GM12878 (cell line): ENCODE results near the gene HPGD. TPM values are rescaled to one million over a fixed set of nuclear protein-coding genes. Genes with fewer than 3 reads are reported as not detected.

ENCODE experiments used
- ATAC-seq: fragments of 200-7000 bp; cut with Tn5 transposase; 3 replicates; pipeline ENCODE4 v1.9.1; 2020; ENCODE audit warnings: mild to moderate bottlenecking, moderate library complexity
- BruUV-seq: library from RNA; stranded (reverse); fragments of 400-500 nt; replicated peaks from 2 replicates; lab custom pipeline; 2021; lab: Mats Ljungman, UMichigan
- CTCF ChIA-PET: fragments of 300-600 bp; sonication (Branson Sonifier 250); formaldehyde crosslinking; extraction: SDS; loops from one replicate; lab custom pipeline; 2021; ENCODE audit warnings: inconsistent platforms; lab: Yijun Ruan, JAX
- POLR2A ChIA-PET: fragments of 350-600 bp; formaldehyde crosslinking; extraction: SDS; loops from one replicate; lab custom pipeline; 2021; ENCODE audit warnings: inconsistent platforms; lab: Charles Lee
- RAD21 ChIA-PET: fragments of 300-600 bp; sonication (Branson Sonifier 250); formaldehyde crosslinking; loops from one replicate; lab custom pipeline; 2023; ENCODE audit warnings: antibody characterized with exemption; ENCODE audit not compliant: unreplicated experiment; lab: Charles Lee
- SMC1A ChIA-PET: fragments of 300-600 bp; sonication (Branson Sonifier 250); formaldehyde crosslinking; loops from one replicate; lab custom pipeline; 2023; ENCODE audit not compliant: unreplicated experiment, uncharacterized antibody; lab: Charles Lee
- DNase-seq: peaks from one replicate; pipeline ENCODE4 v3.0.0-alpha.2; 2011; ENCODE audit warnings: low read depth, low spot score
- FAIRE-seq: peaks from 3 replicates; lab custom pipeline; 2011; peaks lifted over from hg19 to GRCh38; lab: Jason Lieb, UNC
- H2AFZ ChIP-seq: 2 replicates; pipeline ENCODE4 v1.6.0; 2011; ENCODE audit warnings: low read depth, low read length, control low read depth; ENCODE audit not compliant: control insufficient read depth
- H3K27ac ChIP-seq: 2 replicates; pipeline ENCODE4 v1.5.1; 2011; ENCODE audit warnings: control low read depth; ENCODE audit not compliant: control insufficient read depth, insufficient read depth
- H3K27me3 ChIP-seq, 2 experiments: replicated peaks in 1 of 2; 2 replicates each; pipeline versions ENCODE4 v1.6.0 to v1.6.1; 2011; ENCODE audit warnings: low read length in 1 of 2; ENCODE audit not compliant: control insufficient read depth in 2 of 2, insufficient read depth in 2 of 2
- H3K36me3 ChIP-seq, 2 experiments: 2 replicates each; pipeline ENCODE4 v1.5.1; 2011; ENCODE audit warnings: low read length in 1 of 2; ENCODE audit not compliant: control insufficient read depth in 2 of 2, insufficient read depth in 2 of 2
- H3K4me1 ChIP-seq: 2 replicates; pipeline ENCODE4 v1.6.1; 2011; ENCODE audit warnings: mild to moderate bottlenecking, low read length, moderate library complexity, mixed read lengths; ENCODE audit not compliant: control insufficient read depth, insufficient read depth
- H3K4me2 ChIP-seq: 2 replicates; pipeline ENCODE4 v1.6.0; 2011; ENCODE audit warnings: control low read depth; ENCODE audit not compliant: control insufficient read depth, insufficient read depth
- H3K4me3 ChIP-seq: fragments of 200-600 bp; sonication (generic); 2 replicates; pipeline ENCODE4 v1.5.1; 2016
- H3K79me2 ChIP-seq: 2 replicates; pipeline ENCODE4 v1.6.0; 2011; ENCODE audit warnings: low read length; ENCODE audit not compliant: control insufficient read depth, insufficient read depth
- H3K9ac ChIP-seq: 2 replicates; pipeline ENCODE4 v1.8.0; 2011; ENCODE audit warnings: low read length, control low read depth, mixed read lengths; ENCODE audit not compliant: control insufficient read depth, insufficient read depth
- H3K9me3 ChIP-seq: replicated peaks from 3 replicates; pipeline ENCODE4 v1.5.1; 2011; ENCODE audit warnings: mild to moderate bottlenecking, low read length; ENCODE audit not compliant: control insufficient read depth, insufficient read depth
- H4K20me1 ChIP-seq: 2 replicates; pipeline ENCODE4 v1.6.0; 2011; ENCODE audit not compliant: control insufficient read depth, insufficient read depth
- CBX3 ChIP-seq: fragments of 200-600 bp; sonication (generic); IDR thresholded peaks from 2 replicates; pipeline ENCODE4 v1.6.1; 2016; ENCODE audit warnings: low read depth, borderline replicate concordance
- EGR1 ChIP-seq, 2 experiments: IDR thresholded peaks; 1 replicate in 1 of 2; 2 replicates in 1 of 2; pipeline ENCODE4 v1.6.1; 2011 to 2012; ENCODE audit warnings: low read depth in 2 of 2, low read length in 2 of 2, borderline replicate concordance in 1 of 2, mild to moderate bottlenecking in 1 of 2, moderate library complexity in 1 of 2
- HCFC1 ChIP-seq: fragments of 150-350 bp; IDR thresholded peaks from 2 replicates; pipeline ENCODE4 v1.6.1; 2014; ENCODE audit warnings: low read length
- JUND ChIP-seq: IDR thresholded peaks from 2 replicates; pipeline ENCODE4 v1.6.1; 2012; ENCODE audit warnings: low read depth, mild to moderate bottlenecking, low read length, improper control_type of control experiment, moderate library complexity
- MEF2B ChIP-seq: fragments of 450-650 bp; IDR thresholded peaks from 2 replicates; pipeline ENCODE4 v1.6.1; 2018; ENCODE audit warnings: mild to moderate bottlenecking, moderate library complexity; ENCODE audit not compliant: partially characterized antibody, poor library complexity, severe bottlenecking
- NFYB ChIP-seq: IDR thresholded peaks from 2 replicates; pipeline ENCODE4 v1.6.1; 2011; ENCODE audit warnings: low read depth, mild to moderate bottlenecking, low read length, improper control_type of control experiment, moderate library complexity; ENCODE audit not compliant: insufficient read depth
- POLR2A ChIP-seq: IDR thresholded peaks from 2 replicates; pipeline ENCODE4 v1.6.1; 2011; ENCODE audit warnings: low read depth, mild to moderate bottlenecking, low read length
- POU2F2 ChIP-seq: IDR thresholded peaks from 3 replicates; pipeline ENCODE4 v1.6.1; 2011; ENCODE audit warnings: low read depth, mild to moderate bottlenecking, low read length, borderline replicate concordance
- RELA ChIP-seq: fragments of 450-650 bp; IDR thresholded peaks from 2 replicates; pipeline ENCODE4 v1.8.0; 2014; ENCODE audit warnings: borderline replicate concordance; ENCODE audit not compliant: partially characterized antibody
- TCF3 ChIP-seq: IDR thresholded peaks from 2 replicates; pipeline ENCODE4 v1.6.1; 2012; ENCODE audit warnings: low read depth, mild to moderate bottlenecking, low read length, borderline replicate concordance; ENCODE audit not compliant: insufficient read depth
- ZNF207 ChIP-seq: fragments of 450-650 bp; IDR thresholded peaks from 2 replicates; pipeline ENCODE4 v1.6.1; 2014; ENCODE audit warnings: antibody characterized with exemption, mild to moderate bottlenecking, borderline replicate concordance
- WGBS: methylation state at CpG from one replicate; pipeline ENCODE4 v1.1.6; 2016; ENCODE audit warnings: low lambda C conversion rate; ENCODE audit not compliant: insufficient replicate concordance, insufficient coverage; ENCODE audit errors: missing lambda C conversion rate; 5-methylcytosine and 5-hydroxymethylcytosine counted together
- in situ Hi-C: fragments of 300-500 bp; cut with MboI; formaldehyde crosslinking; loops from 9 replicates; pipeline ENCODE4 v1.14.3; 2018; ENCODE audit warnings: mixed read lengths
- intact Hi-C: fragments of 100-400 bp; cut with micrococcal nuclease; formaldehyde crosslinking; loops from one replicate; pipeline ENCODE4 v1.14.2; 2022; ENCODE audit not compliant: unreplicated experiment
- polyA plus RNA-seq, 11 experiments: library from polyadenylated mRNA; depleted of rRNA in 4 of 11; unstranded in 6 of 11; stranded (reverse) in 5 of 11; fragments of >200 nt; fragmentation: Nextera tagmentation in 4 of 11; fragmentation: Illumina TruSeq in 1 of 11; extraction: Ambion mirVana in 4 of 11; extraction: Trizol in 1 of 11; gene quantifications; 1 replicate in 1 of 11; 2 replicates in 10 of 11; pipeline versions ENCODE4 v1.2.1 to v1.2.3, GENCODE V29; 2011 to 2016; ENCODE audit warnings: inconsistent platforms in 2 of 11, missing spikeins in 2 of 11, low read depth in 1 of 11
- total RNA-seq, 4 experiments: library from RNA; depleted of rRNA in 3 of 4; stranded (reverse); fragments of >200 nt in 3 of 4; fragmentation: Illumina TruSeq in 1 of 4; extraction: Trizol in 1 of 4; gene quantifications; 2 replicates each; pipeline versions ENCODE4 v1.2.1 to v1.2.3, GENCODE V29; 2013 to 2021
- TF ChIP-seq, protein P1 (sequence below): IDR thresholded peaks from 2 replicates; pipeline ENCODE4 v1.6.1; 2011; ENCODE audit warnings: low read depth, mild to moderate bottlenecking, low read length, moderate library complexity, borderline replicate concordance; ENCODE audit errors: extremely low read depth
- TF ChIP-seq, protein P2 (sequence below): fragments of 450-650 bp; IDR thresholded peaks from 2 replicates; pipeline ENCODE4 v1.6.1; 2017; ENCODE audit warnings: mild to moderate bottlenecking, moderate library complexity

The HPGD gene
- total and polyA plus RNA-seq, 10 of the 15 experiments (the other 5 are each of a cell fraction or from before 2014, with no cell fraction given) = 0.07 to 0.41 (median 0.24) TPM; not detected in 7

DNA sequence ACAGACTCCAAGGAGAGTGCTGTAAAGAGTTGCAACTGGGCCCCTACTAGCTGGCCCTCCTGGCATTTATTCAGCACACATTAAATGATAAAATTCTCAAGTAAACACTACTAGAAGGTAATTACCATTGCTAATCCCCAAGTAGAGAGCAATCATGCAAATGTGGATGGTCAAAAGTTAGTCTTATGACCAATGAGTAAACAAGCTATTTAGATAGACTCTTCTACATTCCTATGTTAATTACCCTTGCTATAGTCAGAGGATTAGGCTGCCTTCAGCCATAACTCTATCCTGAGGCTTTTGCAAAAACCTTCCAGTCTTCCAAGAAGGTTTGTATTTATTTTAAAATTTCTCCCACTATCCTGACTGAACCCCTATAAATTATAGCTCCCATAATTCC, 28.3 kb upstream of the HPGD start (continued):
- TF ChIP-seq, protein P1, sequence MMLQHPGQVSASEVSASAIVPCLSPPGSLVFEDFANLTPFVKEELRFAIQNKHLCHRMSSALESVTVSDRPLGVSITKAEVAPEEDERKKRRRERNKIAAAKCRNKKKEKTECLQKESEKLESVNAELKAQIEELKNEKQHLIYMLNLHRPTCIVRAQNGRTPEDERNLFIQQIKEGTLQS = no peak
- TF ChIP-seq HCFC1 (no peak), CBX3 (no peak), POLR2A (no peak)

DNA sequence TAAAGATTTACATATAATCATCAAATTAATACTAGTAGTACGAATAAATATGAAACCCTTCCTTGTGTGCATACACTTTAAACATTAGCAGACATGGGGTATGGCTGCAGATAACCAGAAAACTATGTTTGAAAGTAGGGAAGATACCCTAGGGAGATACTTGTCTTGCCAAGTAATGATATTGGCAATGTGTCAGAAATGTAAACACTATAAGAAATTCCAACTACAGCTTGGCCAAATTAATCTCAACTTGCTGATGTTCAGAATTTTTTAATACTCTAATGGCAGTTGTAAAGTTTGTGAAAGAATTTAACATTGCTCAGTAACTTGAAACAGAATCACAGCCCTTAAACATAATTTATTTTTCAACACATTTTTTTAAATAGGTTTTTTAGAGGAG, 27.4 kb upstream of the HPGD start:
- Histone ChIP-seq H3K9me3 (no peaks in the 10 kb centered on the region), H3K4me2 (no peak overlapping the region), H3K79me2 (no peaks in the 10 kb centered on the region), H3K4me1 (no peaks in the 10 kb centered on the region), H3K27ac (no peak overlapping the region), H3K4me3 (no peak overlapping the region), H3K9ac (no peak overlapping the region), H3K36me3 (no peaks in the 10 kb centered on the region), H2AFZ (no peak overlapping the region), H4K20me1 (no peaks in the 10 kb centered on the region), H3K27me3 (no peaks in the 10 kb centered on the region)
- FAIRE-seq (no peak), DNase-seq (no peak), ATAC-seq (no peak)
- ChIA-PET POLR2A (no interaction called here), SMC1A (no interaction called here), CTCF (no interaction called here), RAD21 (no interaction called here)
- BruUV-seq = no TSS peak
- intact Hi-C loops (no loop called here), in situ Hi-C loops (no loop called here)
- 4% methylated on average over 1 of the region's 1 CpG for WGBS
- TF ChIP-seq TCF3 = no peak
- TF ChIP-seq, all 136 proteins: peak for 0

DNA sequence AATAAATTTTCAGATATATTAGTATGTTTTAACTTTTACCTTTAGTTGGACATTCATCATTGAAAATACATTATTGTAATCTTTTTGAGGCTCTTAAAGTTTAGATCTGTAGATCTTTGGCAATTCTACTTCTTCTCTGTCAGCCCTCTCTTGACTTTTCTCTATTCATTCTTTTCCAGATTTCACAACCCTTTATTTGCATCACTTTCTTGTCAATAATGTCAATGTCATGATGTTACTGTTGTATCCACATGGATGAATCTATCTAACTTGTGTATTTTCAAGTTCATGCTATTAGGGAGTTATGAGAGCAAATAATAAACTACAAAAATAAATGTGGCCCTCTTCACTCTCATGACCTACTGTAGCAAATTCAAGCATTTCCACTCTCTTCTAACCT, 23.0 kb upstream of the HPGD start:
- DNase-seq (no peak), ATAC-seq (no peak), FAIRE-seq (no peak)
- H3K79me2 ChIP-seq = no peaks in the 10 kb centered on the region
- H4K20me1 ChIP-seq = no peaks in the 10 kb centered on the region
- H3K4me2 ChIP-seq = no peak overlapping the region
- no peak overlapping the region for H3K4me3 ChIP-seq
- ChIA-PET CTCF (no interaction called here), SMC1A (no interaction called here), POLR2A (no interaction called here), RAD21 (no interaction called here)
- no peak overlapping the region for H2AFZ ChIP-seq
- no peaks in the 10 kb centered on the region for H3K36me3 ChIP-seq
- H3K9me3 ChIP-seq = no peaks in the 10 kb centered on the region
- H3K27ac ChIP-seq = no peak overlapping the region
- no peak overlapping the region for H3K9ac ChIP-seq
- in situ Hi-C loops (no loop called here), intact Hi-C loops (no loop called here)
- no peaks in the 10 kb centered on the region for H3K27me3 ChIP-seq
- BruUV-seq = no TSS peak
- no peaks in the 10 kb centered on the region for H3K4me1 ChIP-seq
- TF ChIP-seq MEF2B = no peak
- TF ChIP-seq NFYB = no peak
- TF ChIP-seq EGR1 (IDR thresholded peaks at IDR 0.05; ENCODE audit: borderline replicate concordance in 1 of 2, low read depth in 2 of 2, low read length in 2 of 2) = no peak
- TF ChIP-seq JUND = no peak
- no peak for TF ChIP-seq ZNF207
- no peak for TF ChIP-seq RELA
- TF ChIP-seq, protein P2, sequence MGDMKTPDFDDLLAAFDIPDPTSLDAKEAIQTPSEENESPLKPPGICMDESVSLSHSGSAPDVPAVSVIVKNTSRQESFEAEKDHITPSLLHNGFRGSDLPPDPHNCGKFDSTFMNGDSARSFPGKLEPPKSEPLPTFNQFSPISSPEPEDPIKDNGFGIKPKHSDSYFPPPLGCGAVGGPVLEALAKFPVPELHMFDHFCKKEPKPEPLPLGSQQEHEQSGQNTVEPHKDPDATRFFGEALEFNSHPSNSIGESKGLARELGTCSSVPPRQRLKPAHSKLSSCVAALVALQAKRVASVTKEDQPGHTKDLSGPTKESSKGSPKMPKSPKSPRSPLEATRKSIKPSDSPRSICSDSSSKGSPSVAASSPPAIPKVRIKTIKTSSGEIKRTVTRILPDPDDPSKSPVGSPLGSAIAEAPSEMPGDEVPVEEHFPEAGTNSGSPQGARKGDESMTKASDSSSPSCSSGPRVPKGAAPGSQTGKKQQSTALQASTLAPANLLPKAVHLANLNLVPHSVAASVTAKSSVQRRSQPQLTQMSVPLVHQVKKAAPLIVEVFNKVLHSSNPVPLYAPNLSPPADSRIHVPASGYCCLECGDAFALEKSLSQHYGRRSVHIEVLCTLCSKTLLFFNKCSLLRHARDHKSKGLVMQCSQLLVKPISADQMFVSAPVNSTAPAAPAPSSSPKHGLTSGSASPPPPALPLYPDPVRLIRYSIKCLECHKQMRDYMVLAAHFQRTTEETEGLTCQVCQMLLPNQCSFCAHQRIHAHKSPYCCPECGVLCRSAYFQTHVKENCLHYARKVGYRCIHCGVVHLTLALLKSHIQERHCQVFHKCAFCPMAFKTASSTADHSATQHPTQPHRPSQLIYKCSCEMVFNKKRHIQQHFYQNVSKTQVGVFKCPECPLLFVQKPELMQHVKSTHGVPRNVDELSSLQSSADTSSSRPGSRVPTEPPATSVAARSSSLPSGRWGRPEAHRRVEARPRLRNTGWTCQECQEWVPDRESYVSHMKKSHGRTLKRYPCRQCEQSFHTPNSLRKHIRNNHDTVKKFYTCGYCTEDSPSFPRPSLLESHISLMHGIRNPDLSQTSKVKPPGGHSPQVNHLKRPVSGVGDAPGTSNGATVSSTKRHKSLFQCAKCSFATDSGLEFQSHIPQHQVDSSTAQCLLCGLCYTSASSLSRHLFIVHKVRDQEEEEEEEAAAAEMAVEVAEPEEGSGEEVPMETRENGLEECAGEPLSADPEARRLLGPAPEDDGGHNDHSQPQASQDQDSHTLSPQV = no peak
- no peak for TF ChIP-seq POU2F2
